T-helper 9 cell (primary cell): ENCODE measurements around the gene SLC38A7.

Source experiments
- DNase-seq: peaks from one replicate; pipeline ENCODE4 v3.0.0-alpha.2; 2020

SLC38A7 gene

DNA sequence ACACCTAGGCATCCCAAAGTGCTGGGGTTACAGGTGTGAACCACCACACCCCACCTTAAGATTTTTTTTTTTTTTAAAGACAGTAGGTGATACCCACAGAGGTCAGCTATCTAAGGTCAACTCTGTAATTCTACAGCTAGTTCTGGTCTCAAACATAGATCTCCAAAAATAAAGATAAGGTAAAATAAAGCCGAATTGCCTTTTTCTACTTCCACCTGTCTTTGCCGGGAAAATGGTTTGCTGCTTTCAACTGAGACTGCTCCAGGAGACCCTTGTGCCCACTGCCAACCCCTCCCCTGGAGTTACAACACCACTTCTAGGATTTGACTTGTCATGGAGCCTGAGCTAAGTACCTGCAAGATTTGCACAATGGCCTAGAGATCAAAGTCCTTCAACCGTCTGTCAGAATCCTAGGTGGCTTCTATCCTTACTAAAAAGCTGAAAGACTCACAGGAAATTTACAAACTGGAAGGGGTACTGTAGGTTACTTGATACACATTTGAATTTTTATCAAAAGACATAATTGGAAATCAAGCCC lies 50.2 kb downstream of the SLC38A7 start:
- DNase-seq = no peak

DNA sequence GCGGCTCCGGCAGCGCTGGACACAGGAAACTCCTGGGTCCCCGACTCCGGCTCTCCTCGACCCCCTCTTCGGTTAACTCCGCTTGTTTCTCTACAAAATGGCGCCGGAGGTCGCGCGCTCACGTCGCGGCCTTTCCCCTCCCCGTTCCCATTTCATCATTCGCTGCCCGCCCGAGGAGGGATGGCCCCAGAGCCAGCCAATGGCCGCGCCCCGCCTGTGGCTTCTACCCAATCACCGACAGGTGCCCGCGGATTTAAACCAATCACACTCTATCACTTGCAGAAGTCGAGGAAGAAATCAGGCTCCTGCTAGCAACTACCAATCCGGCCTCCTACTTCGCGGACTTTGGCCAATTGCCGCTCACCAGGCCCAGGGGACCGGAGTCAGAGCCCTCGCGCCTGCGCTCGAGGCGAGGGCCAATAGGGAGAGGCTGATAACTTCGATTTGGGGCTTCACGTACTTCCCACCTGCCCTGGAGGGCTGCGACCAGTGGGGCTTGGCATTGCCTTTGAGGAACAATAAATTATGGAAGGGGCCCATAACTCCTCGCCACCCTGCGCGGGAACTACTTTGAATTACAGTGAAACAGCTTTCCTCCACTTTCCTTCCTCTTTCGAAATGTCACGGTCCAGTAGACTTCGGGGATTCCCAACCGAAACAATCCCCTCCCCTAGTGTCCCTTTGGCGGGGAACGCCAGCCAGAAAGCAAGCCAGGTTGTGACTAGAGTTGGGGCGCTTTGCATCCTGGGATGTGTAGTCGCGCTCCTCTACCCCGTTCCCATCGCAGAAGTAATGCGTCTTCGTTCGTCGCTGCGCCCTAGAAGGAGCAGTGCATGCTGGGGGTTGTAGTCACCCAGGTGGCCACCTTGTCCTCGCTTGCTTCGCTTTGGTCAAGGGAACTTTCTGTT lies 54.6 kb downstream of the SLC38A7 start, which contains the start of gene CNOT1:
TSS of gene CNOT1 (minus strand) at position 94 of the 908 bp plus-strand sequence. CDS start 30,489 bp downstream, outside the sequence.
- DNase-seq = peak; percentile 93

DNA sequence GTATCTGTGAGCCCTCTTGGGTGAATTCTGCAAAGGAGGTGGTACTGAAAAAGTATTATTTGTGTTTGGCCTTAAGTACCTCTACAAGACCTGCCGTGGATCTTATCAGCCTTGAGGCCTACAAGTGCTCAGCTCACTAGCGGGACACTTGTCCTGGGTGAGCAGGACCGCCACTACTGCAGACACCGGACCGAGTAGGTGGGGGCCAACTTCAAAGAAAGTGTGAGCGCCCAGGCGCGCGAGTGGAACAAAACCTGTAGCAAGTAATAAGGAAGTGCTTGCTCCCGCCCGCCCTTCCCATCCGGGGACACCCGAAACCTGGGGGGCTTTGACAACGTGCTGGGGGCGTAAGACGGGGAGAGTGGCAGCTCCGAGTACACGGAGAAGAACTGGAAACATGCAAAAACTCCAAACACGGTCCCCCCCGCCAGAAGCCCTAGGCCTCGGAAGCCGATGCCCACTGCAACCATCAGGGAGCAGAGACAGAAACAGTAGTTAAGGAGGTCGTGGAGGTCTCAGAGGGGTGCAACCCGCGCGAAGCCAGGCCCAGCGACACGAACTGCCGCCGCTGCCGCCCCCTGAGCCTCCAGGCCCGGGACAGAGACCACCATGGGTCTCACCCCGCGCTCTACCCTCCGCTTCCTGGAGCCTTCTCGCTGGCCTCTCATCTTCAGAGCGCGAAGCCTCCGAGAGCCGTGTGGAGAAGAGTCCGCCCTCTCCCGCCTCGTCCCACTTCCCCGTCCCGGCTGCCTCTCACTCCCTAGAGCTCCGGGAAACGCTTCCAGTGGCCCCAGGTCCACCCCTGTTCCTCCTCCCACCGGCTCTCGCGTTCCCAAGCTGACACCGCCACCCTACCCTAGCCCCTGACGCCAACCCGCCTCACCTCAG lies 55.5 kb downstream of the SLC38A7 start:
- peak; percentile 40 for DNase-seq

DNA sequence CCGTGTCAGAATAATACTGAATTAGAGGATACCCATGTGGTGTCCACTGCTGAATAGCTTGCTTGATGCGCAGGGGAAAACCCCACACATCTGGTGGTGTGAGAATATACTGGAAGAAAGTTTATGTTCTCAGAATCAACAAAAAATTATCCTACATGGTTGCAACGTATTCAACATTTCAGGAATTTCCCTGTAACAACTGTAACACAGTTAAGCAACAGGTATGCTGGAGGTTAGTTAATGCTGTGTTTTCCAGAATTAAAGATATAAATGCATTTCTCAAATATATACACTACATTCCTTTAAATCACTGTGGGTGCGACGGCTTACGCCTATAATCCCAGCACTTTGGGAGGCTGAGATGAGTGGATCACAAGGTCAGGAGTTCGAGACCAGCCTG lies 60.4 kb downstream of the SLC38A7 start:
- no peak for DNase-seq

DNA sequence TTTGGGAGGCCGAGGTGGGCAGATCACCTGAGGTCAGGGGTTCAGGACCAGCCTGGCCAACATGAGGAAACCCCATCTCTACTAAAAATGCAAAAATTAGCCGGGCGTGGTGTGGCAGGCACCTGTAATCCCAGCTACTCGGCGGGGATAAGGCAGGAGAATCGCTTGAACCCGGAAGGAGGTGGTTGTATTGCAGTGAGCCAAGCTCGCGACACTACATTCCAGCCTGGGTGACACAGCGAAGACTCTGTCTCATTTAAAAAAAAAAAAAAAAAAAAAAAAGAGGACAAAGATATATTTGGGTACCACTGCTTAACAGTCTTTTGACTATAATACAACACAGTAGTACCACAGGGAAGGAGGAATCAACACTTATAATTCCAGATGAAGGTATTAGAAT lies 64.2 kb downstream of the SLC38A7 start:
- DNase-seq = no peak

DNA sequence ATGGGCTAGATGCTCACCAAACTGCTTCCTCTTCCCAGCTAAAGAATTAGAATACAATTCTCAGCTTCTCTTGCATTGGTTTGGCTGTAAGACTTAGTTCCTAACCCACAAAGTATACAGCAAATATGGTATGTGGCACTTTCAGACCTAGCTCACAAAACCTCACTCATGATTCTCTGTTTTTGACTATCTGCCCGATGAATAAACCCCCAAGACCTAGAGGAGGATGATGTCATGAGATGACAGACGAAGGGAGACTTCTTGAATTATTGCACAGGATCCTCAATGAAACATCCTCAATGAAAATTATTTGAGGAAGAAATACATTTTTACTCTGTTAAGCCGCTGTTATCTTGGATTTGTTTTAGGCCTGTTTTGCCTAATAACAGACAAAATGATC lies 69.3 kb downstream of the SLC38A7 start:
- DNase-seq = no peak
